GM10266 (cell line): ENCODE measurements around the gene PRICKLE1.

Experiments used
- DNase-seq: peaks from one replicate; pipeline ENCODE4 v3.0.0; 2012; ENCODE audit errors: extremely low spot score
- TF ChIP-seq, protein P1 (sequence below): IDR thresholded peaks from 2 replicates; pipeline ENCODE4 v1.5.1; 2012; ENCODE audit warnings: mild to moderate bottlenecking, low read depth; ENCODE audit not compliant: control insufficient read depth, insufficient read depth; ENCODE audit errors: missing control alignments

PRICKLE1 gene

DNA sequence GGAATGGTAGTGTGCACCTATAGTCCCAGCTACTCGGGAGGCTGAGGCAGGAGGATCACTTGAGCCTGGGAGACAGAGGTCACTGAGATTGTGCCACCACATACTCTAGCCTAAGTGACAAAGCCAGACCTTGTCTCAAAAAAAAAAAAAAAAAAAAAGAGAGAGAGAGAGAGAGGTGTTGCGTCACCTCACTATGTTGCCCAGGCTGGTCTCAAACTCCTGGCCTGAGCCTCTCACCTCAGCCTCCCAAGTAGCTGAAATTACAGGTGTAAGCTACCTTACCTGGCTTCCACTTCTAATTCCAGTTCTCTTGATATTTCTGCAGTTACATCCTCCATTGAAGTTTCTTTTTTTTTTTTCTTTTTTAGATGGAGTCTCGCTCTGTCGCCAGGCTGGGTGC lies 94.3 kb downstream of the PRICKLE1 start:
- no peak for DNase-seq
- TF ChIP-seq, protein P1, sequence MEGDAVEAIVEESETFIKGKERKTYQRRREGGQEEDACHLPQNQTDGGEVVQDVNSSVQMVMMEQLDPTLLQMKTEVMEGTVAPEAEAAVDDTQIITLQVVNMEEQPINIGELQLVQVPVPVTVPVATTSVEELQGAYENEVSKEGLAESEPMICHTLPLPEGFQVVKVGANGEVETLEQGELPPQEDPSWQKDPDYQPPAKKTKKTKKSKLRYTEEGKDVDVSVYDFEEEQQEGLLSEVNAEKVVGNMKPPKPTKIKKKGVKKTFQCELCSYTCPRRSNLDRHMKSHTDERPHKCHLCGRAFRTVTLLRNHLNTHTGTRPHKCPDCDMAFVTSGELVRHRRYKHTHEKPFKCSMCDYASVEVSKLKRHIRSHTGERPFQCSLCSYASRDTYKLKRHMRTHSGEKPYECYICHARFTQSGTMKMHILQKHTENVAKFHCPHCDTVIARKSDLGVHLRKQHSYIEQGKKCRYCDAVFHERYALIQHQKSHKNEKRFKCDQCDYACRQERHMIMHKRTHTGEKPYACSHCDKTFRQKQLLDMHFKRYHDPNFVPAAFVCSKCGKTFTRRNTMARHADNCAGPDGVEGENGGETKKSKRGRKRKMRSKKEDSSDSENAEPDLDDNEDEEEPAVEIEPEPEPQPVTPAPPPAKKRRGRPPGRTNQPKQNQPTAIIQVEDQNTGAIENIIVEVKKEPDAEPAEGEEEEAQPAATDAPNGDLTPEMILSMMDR: no peak

DNA sequence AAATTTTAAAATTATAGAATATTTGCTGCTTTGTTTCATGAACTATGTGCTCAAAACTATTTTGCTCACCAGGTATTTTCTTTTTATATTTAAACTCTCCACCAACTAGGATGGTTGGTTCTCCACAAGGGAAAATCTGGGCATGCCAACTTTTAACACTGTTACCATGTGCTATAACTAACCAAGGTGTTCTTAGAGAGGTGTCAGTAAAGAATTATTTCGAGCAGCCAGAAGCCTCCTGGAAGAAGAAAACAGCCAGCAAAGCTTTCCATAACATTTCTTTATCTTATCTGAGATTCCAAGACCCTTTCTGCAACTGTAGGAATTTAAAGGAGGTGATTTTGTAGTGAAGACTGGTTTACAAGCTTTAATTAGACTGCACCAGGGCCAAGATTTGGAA lies 97.3 kb downstream of the PRICKLE1 start:
- DNase-seq: no peak
- TF ChIP-seq, protein P1: no peak

DNA sequence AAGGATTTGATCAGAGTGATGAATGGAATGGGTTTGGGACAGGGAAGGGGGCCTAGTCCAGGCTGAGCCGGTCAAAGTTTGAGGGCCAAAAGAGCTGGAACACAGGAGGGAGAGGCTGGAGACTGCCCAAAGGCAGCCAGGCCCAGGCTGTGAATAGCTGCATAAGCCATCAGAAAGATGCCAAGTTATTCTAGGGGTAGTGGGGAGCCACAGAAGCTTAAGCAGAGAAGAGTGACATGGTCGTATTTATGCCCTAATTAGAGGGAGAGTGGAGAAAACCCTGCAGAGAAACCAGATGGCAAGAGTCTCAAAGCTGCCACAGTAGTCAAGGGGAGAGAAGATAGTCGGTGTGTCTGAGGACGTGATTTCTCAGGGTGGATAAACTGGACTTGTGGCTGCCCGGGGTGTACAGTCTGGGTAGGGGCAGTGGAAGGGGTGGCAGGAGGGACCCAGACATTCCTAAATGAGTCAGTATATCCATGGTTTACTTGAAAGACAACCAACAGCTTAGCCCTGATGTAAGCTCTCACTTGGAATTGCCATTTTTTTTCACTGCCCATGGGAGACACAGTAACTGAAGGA lies 99.2 kb downstream of the PRICKLE1 start:
- TF ChIP-seq, protein P1: no peak
- DNase-seq: no peak

DNA sequence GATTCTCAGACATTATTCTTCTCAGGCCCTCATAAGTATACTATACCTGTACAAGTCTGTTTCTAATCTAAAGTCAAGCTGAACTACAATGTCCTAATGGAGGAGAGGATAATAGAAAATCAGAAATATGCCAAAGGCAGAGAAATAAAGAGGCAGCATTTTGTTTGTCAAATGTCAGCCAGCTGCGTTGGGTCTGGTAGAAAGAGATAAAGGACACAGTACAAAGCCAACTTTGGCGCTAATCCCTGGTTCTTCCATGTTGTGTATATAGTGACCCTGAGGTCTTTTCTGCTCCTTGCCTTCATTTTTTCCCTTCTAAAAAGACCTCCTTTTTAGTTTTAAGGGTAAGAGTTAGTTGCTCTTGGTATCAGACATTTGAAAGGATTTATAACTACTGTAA lies 103.1 kb downstream of the PRICKLE1 start:
- no peak for DNase-seq
- TF ChIP-seq, protein P1: no peak

DNA sequence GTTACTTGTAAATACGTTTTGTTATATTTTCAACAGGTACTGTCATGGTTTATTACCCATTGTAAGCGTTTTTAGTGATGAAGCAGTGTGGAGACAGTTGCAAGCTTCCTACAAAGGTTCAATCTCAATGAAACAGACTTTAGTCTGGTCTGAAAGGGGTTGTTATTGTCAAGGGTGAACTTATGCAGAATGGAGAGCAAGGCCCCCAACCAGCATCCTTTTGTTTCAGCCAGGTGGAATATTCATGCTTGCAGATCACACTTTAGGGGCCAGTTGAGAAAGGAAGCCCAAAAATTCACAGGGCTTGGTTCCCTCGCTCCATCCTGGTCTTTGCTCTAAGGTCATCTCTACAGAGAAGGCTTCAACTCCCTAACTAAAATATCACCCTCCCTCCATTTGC lies 103.7 kb downstream of the PRICKLE1 start:
- DNase-seq: no peak
- TF ChIP-seq, protein P1: no peak

DNA sequence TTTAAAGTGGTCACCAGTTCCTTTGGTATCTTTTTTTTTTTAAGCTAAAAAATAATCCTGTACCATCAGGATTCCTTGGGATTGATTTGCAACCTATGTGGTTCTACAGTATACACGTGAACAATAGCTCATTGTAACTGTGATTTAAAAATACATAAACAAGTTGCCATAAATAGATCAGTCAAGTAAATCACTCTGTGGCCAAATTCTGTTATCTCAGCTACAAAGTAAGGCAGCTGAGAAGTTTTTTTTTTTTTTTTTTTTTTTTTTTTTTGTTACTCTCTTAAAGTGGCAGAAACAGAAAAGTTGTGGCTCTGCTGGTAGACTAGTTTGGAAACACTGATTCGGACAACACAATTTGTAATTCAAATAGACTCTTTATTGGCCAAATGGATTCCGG lies 104.5 kb downstream of the PRICKLE1 start:
- TF ChIP-seq, protein P1: no peak
- DNase-seq: no peak

DNA sequence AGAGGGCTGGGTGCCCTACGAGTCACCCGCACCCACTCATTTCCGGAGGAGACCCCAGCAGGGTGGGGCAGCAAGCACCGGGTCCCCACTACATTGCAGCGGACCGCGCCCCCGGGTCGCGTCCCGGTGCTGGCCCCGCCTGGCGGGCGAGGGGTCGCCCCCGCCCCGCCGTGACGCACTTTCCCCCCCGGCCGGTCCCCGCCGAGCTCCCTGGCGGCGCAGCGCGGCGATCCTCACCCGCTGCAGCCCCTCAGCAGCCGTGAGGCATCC lies 106.1 kb downstream of the PRICKLE1 start:
- TF ChIP-seq, protein P1: no peak
- peak; percentile 57 for DNase-seq
